K562 (cell line): ENCODE results near the gene COLEC12. TPM values are rescaled to one million over a fixed set of nuclear protein-coding genes. Genes with fewer than 3 reads are reported as not detected.

Experiments
- ARID2 ChIP-seq: fragments of 450-650 bp; IDR thresholded peaks from 2 replicates; pipeline ENCODE4 v1.6.1; 2017; ENCODE audit warnings: antibody characterized with exemption, mild to moderate bottlenecking
- DPF2 ChIP-seq: fragments of 450-650 bp; IDR thresholded peaks from 2 replicates; pipeline ENCODE4 v1.6.1; 2016
- ERF ChIP-seq: fragments of 450-650 bp; formaldehyde crosslinking; IDR thresholded peaks from 2 replicates; pipeline ENCODE4 v1.4.0; 2020; ENCODE audit warnings: mild to moderate bottlenecking, mixed read lengths
- HIVEP1 ChIP-seq: fragments of 250-450 bp; sonication (Bioruptor Pico); IDR thresholded peaks from 2 replicates; pipeline ENCODE4 v1.4.0; 2020; ENCODE audit warnings: mild to moderate bottlenecking
- MYNN ChIP-seq, 2 experiments: sonication (generic); formaldehyde crosslinking in 1 of 2; IDR thresholded peaks; 2 replicates each; pipeline versions ENCODE4 v1.5.0 to v1.6.1; 2016 to 2020; ENCODE audit warnings: antibody characterized with exemption in 1 of 2, missing genetic modification reagents in 1 of 2
- PRMT5 ChIP-seq: sonication (generic); formaldehyde crosslinking; IDR thresholded peaks from 2 replicates; pipeline ENCODE4 v1.5.0; 2020; ENCODE audit warnings: missing genetic modification reagents
- ZNF174 ChIP-seq: fragments of 250-450 bp; sonication (Bioruptor Pico); IDR thresholded peaks from 2 replicates; pipeline ENCODE4 v1.4.0; 2020; ENCODE audit warnings: mild to moderate bottlenecking
- ZNF445 ChIP-seq: fragments of 250-450 bp; sonication (Bioruptor Pico); IDR thresholded peaks from 2 replicates; pipeline ENCODE4 v1.4.0; 2020; ENCODE audit warnings: low read depth, mild to moderate bottlenecking, moderate library complexity
- polyA plus RNA-seq, 8 experiments: library from polyadenylated mRNA; depleted of rRNA in 4 of 8; stranded (reverse) in 5 of 8; unstranded in 3 of 8; fragments of >200 nt; fragmentation: Nextera tagmentation in 2 of 8; fragmentation: Illumina TruSeq in 1 of 8; extraction: Ambion mirVana in 2 of 8; extraction: Trizol in 1 of 8; gene quantifications; 2 replicates each; pipeline versions ENCODE4 v1.2.1 to v1.2.3, GENCODE V29; 2011 to 2014; ENCODE audit warnings: inconsistent platforms in 1 of 8, missing spikeins in 1 of 8
- total RNA-seq, 7 experiments: library from RNA; depleted of rRNA in 6 of 7; stranded (reverse); fragments of >200 nt in 6 of 7; fragmentation: Illumina TruSeq in 2 of 7; extraction: Trizol in 2 of 7; gene quantifications; 2 replicates each; pipeline versions ENCODE4 v1.2.1 to v1.2.3, GENCODE V29; 2011 to 2021; ENCODE audit warnings: low replicate concordance in 1 of 7
- TF ChIP-seq, protein P1 (sequence below), 2 experiments: fragments of 450-650 bp in 1 of 2; sonication (generic) in 1 of 2; formaldehyde crosslinking in 1 of 2; IDR thresholded peaks; 2 replicates each; pipeline versions ENCODE4 v1.7.1 to v1.9.0; 2016 to 2022; ENCODE audit warnings: inconsistent platforms in 1 of 2, mild to moderate bottlenecking in 1 of 2, missing genetic modification reagents in 1 of 2

Gene COLEC12
- total and polyA plus RNA-seq, 9 of the 15 experiments (the other 6 are each of a cell fraction or from before 2014, with no cell fraction given), result 0.04 TPM; not detected in 8

DNA sequence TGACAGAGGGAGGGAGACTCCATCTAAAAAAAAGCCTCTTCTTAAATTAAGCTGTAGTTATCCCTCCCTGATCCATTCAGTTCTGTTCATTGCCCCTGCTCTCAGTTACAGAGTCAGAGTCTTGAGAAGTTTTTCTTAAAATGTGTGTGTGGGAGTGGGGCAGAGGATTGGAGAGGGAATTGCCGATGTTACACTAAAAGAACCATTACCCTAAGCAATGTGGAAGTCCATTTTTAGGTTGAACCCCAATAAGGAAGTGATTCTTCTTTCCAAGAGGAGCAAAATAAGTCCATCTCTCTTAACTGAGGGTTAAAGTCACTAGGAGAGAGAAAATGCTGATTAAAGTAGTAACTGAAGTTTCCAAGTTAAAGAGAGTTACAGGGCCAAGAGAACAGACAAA, 211.5 kb downstream of the COLEC12 start (continued):
- TF ChIP-seq ZNF445 (no peak), ZNF174 (CRISPR knock-in tag) (no peak), PRMT5 (CRISPR knock-in tag) (no peak), ERF (no peak), HIVEP1 (CRISPR knock-in tag) (no peak), ARID2 (no peak), DPF2 (no peak), MYNN (IDR thresholded peaks at IDR 0.05) (no peak), MYNN (CRISPR knock-in tag; IDR thresholded peaks at IDR 0.05) (no peak)
- TF ChIP-seq, protein P1, sequence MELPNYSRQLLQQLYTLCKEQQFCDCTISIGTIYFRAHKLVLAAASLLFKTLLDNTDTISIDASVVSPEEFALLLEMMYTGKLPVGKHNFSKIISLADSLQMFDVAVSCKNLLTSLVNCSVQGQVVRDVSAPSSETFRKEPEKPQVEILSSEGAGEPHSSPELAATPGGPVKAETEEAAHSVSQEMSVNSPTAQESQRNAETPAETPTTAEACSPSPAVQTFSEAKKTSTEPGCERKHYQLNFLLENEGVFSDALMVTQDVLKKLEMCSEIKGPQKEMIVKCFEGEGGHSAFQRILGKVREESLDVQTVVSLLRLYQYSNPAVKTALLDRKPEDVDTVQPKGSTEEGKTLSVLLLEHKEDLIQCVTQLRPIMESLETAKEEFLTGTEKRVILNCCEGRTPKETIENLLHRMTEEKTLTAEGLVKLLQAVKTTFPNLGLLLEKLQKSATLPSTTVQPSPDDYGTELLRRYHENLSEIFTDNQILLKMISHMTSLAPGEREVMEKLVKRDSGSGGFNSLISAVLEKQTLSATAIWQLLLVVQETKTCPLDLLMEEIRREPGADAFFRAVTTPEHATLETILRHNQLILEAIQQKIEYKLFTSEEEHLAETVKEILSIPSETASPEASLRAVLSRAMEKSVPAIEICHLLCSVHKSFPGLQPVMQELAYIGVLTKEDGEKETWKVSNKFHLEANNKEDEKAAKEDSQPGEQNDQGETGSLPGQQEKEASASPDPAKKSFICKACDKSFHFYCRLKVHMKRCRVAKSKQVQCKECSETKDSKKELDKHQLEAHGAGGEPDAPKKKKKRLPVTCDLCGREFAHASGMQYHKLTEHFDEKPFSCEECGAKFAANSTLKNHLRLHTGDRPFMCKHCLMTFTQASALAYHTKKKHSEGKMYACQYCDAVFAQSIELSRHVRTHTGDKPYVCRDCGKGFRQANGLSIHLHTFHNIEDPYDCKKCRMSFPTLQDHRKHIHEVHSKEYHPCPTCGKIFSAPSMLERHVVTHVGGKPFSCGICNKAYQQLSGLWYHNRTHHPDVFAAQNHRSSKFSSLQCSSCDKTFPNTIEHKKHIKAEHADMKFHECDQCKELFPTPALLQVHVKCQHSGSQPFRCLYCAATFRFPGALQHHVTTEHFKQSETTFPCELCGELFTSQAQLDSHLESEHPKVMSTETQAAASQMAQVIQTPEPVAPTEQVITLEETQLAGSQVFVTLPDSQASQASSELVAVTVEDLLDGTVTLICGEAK (IDR thresholded peaks at IDR 0.05), result no peak
- TF ChIP-seq, protein P1 (CRISPR knock-in tag; IDR thresholded peaks at IDR 0.05), result no peak
